Ishikawa (cell line): ENCODE results near the gene SDC4.

Source experiments
- CEBPB ChIP-seq: IDR thresholded peaks from 2 replicates; pipeline ENCODE4 v1.6.1; 2012
- CREB1 ChIP-seq: IDR thresholded peaks from 2 replicates; pipeline ENCODE4 v1.6.1; 2012; ENCODE audit warnings: low read depth
- EGR1 ChIP-seq: IDR thresholded peaks from 2 replicates; pipeline ENCODE4 v1.6.1; 2012
- EP300 ChIP-seq: IDR thresholded peaks from 2 replicates; pipeline ENCODE4 v1.6.1; 2012; ENCODE audit warnings: borderline replicate concordance
- FOXM1 ChIP-seq: IDR thresholded peaks from 2 replicates; pipeline ENCODE4 v1.6.1; 2012; ENCODE audit warnings: low read depth, borderline replicate concordance
- MAX ChIP-seq: IDR thresholded peaks from 2 replicates; pipeline ENCODE4 v1.6.1; 2012
- NFIC ChIP-seq: IDR thresholded peaks from 2 replicates; pipeline ENCODE4 v1.6.1; 2012
- RAD21 ChIP-seq: IDR thresholded peaks from 2 replicates; pipeline ENCODE4 v1.6.1; 2012; ENCODE audit warnings: low read depth
- REST ChIP-seq: IDR thresholded peaks from 2 replicates; pipeline ENCODE4 v1.6.1; 2012; ENCODE audit warnings: low read depth, mild to moderate bottlenecking
- TAF1 ChIP-seq: IDR thresholded peaks from 2 replicates; pipeline ENCODE4 v1.6.1; 2012; ENCODE audit warnings: low read depth, mild to moderate bottlenecking
- TCF12 ChIP-seq: IDR thresholded peaks from 2 replicates; pipeline ENCODE4 v1.6.1; 2012; ENCODE audit warnings: low read depth
- TEAD4 ChIP-seq: IDR thresholded peaks from 2 replicates; pipeline ENCODE4 v1.6.1; 2012
- USF1 ChIP-seq: IDR thresholded peaks from 2 replicates; pipeline ENCODE4 v1.6.1; 2012
- YY1 ChIP-seq: IDR thresholded peaks from 2 replicates; pipeline ENCODE4 v1.6.1; 2012; ENCODE audit warnings: low read depth
- ZBTB7A ChIP-seq: IDR thresholded peaks from 2 replicates; pipeline ENCODE4 v1.6.1; 2012; ENCODE audit warnings: low read depth

SDC4 gene, protein sequence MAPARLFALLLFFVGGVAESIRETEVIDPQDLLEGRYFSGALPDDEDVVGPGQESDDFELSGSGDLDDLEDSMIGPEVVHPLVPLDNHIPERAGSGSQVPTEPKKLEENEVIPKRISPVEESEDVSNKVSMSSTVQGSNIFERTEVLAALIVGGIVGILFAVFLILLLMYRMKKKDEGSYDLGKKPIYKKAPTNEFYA

DNA sequence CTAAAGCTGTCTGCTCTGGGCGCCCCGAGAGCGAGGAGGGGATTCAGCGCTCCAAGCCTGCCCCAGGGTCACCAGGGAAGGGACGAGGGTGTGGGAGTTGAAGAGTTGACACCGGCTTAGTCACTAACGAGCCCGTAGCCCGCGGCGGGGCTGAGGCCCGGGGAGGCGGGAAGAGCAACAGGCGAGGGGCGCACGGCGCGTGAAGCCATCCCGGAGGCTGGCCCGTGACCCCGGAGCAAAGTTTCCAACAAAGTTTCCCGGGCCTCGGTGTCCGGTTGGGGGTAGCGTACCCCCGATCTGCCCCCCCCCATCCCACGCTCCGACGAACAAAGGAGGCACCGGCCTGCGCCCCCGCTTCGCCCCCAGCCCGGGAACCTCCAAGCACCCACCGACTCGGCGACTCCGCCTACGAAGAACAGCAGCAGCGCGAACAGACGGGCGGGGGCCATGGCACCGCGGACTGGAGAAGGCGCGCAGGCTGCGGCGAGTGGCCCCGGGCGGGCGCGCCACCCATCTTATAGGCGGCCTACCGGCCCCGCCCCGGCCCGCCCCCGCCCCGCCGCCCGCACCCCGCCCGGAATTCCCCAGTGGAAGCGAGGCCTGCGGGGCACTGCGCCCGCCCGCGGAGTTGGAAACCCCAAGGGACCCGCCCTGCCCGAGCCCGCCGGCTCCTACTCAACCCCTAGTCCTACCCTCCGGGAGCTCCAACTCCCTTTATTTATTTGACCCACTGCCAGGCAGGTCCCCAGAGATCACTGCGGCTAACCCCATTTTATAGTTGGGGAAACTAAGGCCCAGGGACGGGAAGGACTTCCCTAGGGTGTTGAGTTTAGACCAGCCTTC, at the start of gene SDC4:
Gene SDC4, minus strand, starts transcription at position 489 of the 843 bp plus-strand sequence. Its CDS starts 40 bp downstream, at position 449.
- no peak for TF ChIP-seq USF1
- TF ChIP-seq ZBTB7A, result peak; percentile 25; the same call in 1 of the 2 replicates
- TF ChIP-seq TCF12, result peak; percentile 6; the same call in 1 of the 2 replicates
- no peak; the same call in 1 of the 2 replicates for TF ChIP-seq TEAD4
- TF ChIP-seq EGR1, result no peak
- TF ChIP-seq CREB1, result no peak
- TF ChIP-seq NFIC, result no peak
- no peak for TF ChIP-seq FOXM1
- peak; percentile 28; the same call in 1 of the 2 replicates for TF ChIP-seq MAX
- no peak for TF ChIP-seq CEBPB
- TF ChIP-seq TAF1, result peak; percentile 74
- TF ChIP-seq EP300, result no peak; the same call in 1 of the 2 replicates
- TF ChIP-seq YY1, result no peak
- no peak for TF ChIP-seq RAD21
- TF ChIP-seq REST, result no peak

DNA sequence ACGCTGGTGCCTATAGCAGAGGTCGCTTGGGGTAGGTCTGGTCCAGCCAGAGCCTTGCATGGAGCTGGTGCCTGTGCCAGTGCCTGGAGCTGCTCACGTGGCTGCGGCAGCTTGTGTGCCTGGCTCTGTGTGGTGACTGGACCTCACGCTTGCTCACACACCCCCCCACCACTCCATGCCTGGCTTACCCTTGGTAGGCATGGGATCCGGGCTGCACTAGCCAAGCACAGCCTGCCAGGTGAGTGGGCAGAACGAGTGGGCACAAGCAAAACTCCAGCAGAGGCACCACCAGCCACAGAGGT, 46.8 kb upstream of the SDC4 start:
- no peak for TF ChIP-seq NFIC
- no peak for TF ChIP-seq EGR1
- TF ChIP-seq RAD21, result no peak
- no peak for TF ChIP-seq USF1
- no peak for TF ChIP-seq TEAD4
- TF ChIP-seq CREB1, result no peak
- no peak for TF ChIP-seq EP300
- no peak for TF ChIP-seq MAX
- TF ChIP-seq CEBPB, result no peak
- TF ChIP-seq FOXM1, result no peak
- no peak for TF ChIP-seq ZBTB7A
- TF ChIP-seq TCF12, result no peak
- TF ChIP-seq REST, result no peak

GRCh38 chr20:45394221-45395113, 46.2 kb upstream of the SDC4 start:
- TF ChIP-seq MAX (no peak), EP300 (no peak), CREB1 (no peak), USF1 (no peak), NFIC (no peak), FOXM1 (no peak), TEAD4 (no peak), TAF1 (no peak)

- TF ChIP-seq MAX, result no peak
- TF ChIP-seq EP300, result no peak
- TF ChIP-seq CREB1, result no peak
- TF ChIP-seq FOXM1, result no peak
- TF ChIP-seq CEBPB, result no peak
- no peak for TF ChIP-seq NFIC
- no peak for TF ChIP-seq TAF1
- TF ChIP-seq TEAD4, result no peak
- no peak for TF ChIP-seq REST
- no peak for TF ChIP-seq USF1
- no peak for TF ChIP-seq EGR1
- no peak for TF ChIP-seq YY1
- TF ChIP-seq RAD21, result no peak
- no peak for TF ChIP-seq TCF12
- TF ChIP-seq ZBTB7A, result no peak
Observed at GRCh38 chr20:45392733-45393132, 44.5 kb upstream of the SDC4 start.
